Measurements from ENCODE around the gene ARMC9.

- TF ChIP-seq EZH2 (IDR thresholded peaks at IDR 0.05; ENCODE audit: borderline replicate concordance) (no peak), CTCF (IDR thresholded peaks at IDR 0.05; ENCODE audit: poor library complexity) (no peak), EZH2phosphoT487 (IDR thresholded peaks at IDR 0.05; ENCODE audit: low read depth, severe bottlenecking, unreplicated experiment) (no peak)
Observed at GRCh38 chr2:231287696-231288095, 89.3 kb downstream of the ARMC9 start.
